GM18868 (cell line): ENCODE data around the gene EGFL8.
A peak's percentile ranks its signal among the peaks of the same experiment; 100 is the strongest.

Experiments
- ATAC-seq: cut with Tn5 transposase; IDR thresholded peaks from one replicate; pipeline ENCODE4 v1.9.1; 2021; ENCODE audit warnings: mild to moderate bottlenecking, moderate library complexity; ENCODE audit not compliant: unreplicated experiment

Gene EGFL8

DNA sequence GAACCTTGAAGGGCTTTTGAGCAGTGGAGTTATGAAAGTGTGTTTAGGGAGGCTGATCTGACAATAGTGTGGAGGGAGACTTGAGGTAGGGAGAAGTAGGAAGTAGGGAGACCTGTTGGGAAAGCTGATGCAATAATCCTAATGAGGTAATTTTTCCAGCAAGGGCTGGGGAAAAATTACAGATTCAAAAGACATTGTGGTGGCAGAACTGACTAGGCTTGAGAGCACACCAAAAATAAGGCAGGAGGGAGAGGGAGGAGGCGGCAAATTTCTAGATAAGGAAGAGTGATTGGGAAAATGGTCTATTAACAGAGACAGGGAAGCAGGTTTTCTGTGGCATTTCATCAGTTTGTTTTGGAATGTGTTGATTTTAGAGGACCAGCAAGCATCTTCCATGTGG is 18.1 kb upstream of the EGFL8 start:
- no peak for ATAC-seq

DNA sequence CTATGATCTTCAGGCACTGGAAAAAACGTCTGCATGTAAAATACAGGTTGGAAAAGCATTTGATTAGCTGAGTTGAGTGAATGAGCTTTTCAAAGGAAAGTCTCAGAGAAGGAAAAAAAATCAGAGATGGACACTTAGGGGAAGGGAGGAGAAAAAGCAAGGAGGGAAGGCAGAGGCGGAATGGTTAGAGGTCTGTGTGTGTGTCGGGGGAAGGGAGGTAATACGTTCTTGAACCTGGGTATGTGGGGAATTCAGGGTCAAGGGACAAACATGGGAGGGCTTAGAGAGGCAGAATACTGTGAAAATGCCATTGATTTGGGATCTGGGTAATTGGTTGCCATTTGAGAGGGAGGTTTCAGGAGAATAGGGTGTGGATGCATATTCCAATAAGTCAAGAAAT is 17.7 kb upstream of the EGFL8 start:
- no peak for ATAC-seq

DNA sequence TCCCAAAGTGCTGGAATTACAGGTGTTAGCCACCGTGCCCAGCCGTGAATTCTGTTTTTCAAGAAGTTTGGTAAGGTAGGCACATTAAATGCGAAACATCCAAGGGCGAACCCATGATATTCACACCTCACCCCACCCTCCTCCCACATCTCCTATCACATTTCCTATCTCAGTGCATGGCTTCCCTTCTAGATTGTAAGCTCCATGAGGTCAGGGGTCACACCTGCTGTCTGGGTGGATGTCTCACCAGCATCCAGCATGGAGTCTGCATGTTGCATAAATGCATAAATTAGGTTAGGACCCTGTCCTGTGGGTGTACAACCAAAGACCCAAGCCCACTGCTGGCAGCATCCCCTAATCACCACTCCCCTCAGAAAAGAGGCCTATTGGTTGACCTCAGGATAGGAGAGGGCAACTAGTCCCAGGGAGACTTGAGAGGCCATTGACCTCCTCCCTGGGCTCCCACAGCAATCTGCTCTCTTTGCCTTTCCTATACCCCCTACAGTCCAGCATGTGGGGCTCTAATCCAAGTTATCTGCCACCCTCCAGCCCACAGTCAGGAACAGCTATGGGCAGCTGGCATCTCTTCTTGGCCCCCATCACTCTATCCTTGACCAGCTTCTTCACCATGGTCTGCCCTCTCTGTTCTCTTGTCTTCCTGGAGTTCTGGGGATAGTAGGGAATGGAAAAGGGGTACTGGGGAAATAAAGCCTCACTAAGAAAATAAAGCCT is 16.8 kb upstream of the EGFL8 start:
- ATAC-seq, result no peak

DNA sequence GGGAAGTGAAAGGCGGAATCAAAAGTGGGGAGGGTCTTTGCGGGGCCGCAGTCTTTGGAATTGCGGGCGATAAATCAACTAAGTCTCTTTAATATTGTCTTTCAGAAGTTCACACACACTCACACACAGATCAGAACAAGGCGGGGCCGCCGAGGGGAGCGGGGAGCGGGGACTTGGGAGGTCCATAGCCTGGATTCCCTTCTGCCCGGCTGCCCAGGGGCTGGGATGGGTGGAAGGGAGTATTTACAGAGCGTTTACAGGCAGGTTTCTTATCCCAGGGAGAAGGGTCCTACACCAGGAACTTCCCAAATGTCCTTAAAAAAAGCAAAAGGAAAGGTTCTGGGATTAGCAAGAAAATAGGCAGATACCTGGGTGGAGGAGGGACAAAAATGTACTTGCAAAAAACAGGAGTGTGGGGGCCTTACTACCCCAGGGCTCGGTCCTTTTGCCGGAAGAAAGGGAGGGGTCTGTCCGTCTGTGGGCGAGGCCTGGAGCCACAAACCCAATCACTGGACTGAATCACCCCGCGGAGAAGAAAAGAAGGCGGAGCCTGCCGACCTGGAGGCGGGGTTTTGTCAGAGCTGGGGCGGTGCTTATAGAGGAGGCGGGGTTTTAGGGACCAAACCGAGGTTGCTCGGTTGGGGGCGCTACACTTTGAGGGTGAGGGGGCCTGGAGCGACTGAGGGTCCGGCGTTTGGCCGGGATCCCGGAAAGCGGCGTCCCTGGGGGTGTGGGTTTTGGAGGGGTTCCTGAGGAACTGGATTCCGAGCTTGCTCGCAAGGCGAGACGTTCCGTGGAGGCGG is 15.9 kb upstream of the EGFL8 start:
- no peak for ATAC-seq

DNA sequence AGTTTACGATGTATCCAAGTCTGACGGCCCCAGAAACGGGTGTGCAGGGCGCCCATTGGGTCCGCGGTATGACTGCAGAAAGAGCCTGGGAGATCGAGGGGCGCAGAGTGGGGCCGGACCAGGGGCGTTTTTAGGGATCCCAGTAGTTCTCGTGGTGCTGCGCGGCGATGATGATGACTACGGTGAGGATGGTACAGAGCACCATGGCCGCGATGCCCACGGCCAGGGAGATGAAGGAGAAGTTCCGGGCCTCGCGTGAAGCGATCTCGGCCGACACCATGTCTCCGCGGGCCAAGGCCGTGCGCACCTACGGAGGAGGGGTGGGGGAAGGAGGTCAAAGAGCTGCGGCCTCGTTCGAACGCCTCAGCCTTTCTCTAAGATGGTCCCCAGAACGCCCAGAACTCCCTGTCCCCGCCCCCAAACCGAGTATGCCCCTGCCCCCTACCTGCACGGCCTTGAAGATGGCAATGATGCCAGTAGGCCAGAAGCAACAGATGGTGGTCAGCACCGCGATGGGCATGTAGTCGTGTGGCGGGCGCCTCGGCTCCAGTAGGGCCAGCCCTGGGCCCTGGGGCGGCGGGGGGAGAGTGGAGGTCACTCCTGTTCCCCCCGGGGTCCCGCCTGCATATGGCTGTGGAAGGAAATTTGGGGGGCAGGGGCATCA is 15.2 kb upstream of the EGFL8 start:
- no peak for ATAC-seq

DNA sequence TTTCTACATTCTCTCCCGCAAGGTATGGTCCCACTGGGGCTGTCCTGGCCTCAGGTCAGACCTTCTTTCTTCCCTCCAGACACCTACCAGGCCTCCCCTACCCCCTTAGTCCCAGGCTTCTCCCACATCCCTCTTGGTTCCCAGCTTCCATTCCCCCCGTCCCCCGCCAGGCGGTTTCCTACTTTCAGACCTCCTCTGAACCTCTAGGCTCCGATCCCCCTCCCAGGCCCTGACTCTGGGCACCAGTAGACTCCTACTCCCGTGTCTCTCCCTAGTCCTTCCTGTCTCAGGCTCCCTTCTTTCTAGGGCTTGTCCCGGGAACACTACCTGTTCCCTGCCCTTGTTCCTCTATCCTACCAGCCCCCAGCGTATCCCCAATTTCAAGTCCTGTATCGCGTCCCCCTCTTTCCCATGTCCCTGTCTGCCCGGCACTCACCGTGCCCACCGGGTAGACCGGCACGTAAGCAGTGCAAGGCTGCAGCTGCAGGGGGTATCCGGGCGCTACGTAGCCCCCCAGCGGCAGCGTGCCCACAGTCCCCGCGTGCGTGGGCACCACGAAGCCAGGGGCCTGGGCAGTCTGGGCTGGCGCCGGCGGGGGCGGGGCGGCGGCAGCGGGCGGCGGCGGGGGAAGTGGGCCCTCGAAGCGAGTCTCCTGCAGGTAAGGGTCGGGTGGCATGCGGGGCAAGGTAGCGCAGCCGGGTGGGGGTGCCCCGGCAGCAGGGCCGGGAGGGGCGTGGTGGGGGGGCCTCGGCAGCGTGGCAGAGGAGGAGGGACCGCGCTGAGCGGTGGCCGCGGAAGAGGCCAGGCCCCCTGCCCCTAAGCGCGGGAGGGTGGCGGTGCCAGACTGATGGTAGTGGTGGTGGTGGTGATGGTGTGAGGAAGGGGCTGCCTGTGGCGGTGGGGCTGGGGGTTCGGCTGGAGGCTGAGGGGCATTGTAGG is 14.2 kb upstream of the EGFL8 start:
- ATAC-seq, result no peak

DNA sequence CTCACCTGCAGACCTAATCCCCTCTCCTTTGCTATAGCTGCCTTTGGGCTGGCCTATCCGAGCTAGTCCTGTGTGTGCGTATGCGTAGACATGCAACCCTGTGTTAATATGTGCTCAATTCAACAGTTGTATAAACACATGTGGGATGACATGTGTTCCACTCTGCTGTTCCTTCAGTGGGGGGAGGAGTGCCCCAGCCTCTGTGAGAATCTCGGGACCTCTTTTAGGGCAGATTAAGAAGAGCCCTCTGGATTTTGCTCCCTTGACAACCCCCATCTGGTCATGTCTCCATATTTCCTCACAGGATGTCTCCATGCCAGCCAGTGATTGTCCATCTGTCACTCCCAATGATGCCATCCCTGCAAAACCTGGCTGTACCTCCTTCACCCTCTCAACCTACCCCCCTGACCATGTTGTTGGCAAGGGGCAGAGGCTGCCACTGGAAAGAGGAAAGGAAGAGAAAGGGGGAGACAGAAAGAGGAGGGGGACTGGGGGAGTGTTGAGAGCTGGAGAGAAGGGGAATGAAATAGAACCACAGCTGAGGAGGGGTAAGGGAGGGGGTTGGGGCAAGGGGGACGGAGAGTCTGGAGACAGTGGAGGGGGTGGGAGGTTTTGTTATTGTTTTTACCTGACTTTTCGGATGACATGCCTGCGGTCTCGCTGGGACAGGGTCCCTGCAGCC is 13.1 kb upstream of the EGFL8 start:
- ATAC-seq, result no peak

DNA sequence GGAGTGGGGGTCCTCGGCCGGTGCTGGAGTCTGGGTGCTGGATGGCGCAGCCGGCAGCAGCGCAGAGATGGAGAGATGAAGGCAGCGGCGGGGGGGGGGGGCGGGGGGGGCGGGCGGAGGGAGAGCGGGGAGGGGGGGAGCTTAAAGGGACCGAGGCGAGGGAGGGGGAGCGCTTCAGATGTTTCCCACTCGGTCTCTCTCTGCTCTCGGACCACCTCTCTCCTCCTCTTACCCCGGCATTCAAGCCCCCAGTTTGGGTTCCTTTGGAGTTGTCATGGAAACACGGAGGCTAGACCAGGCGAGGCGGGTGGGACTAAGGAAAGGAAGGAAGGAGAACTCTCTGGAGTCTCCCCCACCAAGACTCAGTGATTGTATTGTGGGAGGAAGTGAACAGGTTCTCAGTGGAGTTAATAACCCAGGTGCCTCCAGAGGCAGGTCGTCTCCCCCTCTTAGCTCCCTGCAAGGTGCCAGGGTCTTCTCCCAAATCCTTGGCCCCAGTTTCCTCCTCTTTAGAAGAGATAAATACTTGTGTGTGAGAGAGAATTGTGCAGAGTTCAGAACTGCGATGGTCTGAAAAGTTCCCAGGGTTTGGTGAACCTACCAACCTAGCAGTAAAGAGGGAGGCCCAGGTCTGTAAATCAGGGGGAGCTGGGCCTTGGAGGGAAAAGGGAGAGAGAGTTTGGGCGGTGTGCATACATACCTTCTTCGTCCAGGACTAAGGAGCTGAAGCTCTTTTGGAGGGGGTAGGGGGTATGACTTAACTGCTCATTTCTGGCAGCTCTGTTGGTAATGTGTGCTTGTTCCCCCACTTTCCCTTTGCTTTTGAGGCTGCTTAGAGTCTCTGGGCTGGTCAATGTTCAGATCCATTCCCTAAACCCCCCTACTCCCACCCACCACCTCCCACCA is 12.3 kb upstream of the EGFL8 start, which contains the start of gene PRRT1:
PRRT1 (minus strand) TSS at position 77 of the 906 bp plus-strand sequence. CDS start 112 bp downstream, outside the sequence.
- ATAC-seq, result no peak

DNA sequence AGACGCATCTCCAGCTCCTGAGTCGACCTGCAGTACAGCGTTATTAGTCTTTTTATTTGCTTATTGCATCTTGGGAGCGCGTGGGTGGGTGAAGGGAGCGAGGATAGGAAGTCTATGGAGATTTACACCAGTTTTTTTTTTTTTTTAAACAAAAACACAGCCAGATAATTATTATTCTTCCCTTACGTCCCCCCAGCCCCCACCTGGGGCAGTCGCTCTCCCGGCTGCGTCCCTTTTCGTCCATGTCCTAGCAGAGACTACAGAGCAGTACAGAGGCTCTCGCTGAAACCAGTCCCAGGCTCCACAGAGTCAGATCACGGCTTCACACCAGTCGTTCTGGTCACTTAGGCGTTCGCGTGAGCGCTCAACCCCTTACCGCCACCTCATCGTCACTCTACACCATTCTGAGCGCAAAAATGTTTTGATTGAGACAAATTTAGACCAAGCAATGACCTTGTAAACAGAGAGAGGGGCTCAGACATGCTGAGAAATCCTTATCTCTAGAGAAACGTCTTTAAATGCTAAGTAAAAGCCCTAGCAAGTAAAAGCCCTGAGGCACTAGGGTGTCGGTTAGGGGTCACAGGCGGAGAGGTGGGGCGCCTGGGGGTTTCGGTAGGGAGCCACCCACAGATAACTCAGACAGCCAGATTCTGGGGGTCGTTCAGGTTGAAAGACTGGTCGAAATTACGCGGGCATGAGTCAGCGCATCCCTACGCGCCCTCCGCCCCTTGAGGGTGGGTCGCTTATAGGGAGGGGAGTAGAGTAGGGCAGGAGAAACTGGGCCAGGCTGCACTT is 11.4 kb upstream of the EGFL8 start:
- ATAC-seq, result no peak

DNA sequence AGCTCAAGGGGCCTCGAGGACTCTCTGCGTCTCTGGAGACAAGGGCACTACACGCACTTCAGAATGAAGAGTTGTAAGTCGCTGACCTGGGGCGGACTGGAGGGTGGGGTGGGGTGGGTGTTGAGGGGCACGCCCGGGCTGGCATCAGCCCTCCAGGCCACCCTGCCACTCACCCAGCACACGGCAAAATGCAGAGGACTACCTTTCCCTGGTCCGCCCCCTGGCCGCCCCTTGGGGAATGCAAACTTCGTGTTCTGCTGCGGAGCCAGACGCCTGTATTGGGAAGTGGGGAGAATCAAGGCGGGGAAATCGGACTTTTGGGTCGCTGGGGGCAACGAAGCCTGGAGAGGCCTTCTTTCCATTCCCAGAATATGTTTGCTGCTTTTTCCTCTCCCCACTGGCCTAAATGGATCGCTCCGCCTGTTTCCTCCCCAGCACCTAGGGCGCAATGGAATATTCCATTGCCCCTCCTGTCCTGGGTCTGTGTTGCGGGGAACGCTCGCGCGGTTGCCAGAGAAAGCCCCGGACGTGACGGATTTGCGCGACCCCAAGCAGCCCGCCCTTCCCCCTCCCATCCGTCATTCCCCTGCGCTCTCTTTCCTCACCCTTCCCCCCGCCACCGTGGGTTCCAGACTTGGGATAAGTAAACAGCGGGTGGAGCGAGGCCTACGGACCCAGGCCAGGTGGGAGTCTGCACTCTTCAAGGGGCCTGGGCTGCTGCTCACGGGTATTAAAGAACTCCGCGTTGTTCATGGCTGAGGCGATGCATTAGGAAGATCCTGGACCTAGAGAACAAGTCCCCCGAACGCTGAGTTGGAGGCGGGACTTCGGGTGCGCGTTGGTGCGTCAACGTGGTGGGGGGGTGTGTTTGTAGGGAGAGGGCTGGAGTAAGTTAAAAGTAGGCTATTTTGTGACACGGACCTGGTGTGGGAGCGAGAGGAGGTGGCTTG is 10.6 kb upstream of the EGFL8 start, which contains the start of gene PPT2:
PPT2 (plus strand) TSS at position 578 of the 950 bp plus-strand sequence. CDS start 454 bp downstream, outside the sequence.
- ATAC-seq, result peak; percentile 28

DNA sequence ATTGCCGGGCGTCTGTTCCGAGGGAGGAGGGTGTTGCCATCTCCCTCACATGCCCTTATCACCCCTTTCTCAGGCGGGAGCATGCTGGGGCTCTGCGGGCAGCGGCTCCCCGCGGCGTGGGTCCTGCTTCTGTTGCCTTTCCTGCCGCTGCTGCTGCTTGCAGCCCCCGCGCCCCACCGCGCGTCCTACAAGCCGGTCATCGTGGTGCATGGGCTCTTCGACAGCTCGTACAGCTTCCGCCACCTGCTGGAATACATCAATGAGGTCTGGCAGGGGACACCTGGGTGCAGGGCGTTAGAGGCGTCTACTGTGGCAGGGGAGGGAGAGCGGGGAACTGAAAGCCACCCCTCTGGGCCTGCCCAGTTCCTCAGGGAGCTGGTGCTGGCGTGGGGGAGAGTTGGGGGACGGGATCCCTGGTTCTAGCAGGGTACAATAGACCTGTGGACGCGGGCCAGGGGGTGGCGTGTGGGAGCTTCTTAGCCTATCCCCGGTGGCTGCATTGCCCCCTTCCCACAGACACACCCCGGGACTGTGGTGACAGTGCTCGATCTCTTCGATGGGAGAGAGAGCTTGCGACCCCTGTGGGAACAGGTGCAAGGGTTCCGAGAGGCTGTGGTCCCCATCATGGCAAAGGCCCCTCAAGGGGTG is 9.8 kb upstream of the EGFL8 start:
- peak; percentile 64 for ATAC-seq

DNA sequence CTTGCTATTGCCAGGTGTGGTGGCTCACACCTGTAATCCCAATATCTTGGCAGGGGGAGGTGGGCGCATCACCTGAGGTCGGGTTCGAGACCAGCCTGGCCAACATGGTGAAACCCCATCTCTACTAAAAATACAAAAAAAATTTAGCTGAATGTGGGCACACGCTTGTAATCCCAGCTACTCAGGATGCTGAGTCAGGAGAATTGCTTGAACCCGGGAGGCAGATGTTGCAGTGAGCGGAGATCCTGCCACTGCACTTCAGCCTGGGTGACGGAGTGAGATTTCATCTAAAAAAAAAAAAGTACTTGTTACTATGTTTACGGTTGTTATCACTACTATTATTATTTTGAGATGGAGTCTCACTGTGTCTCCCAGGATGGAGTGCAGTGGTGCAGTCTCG is 7.5 kb upstream of the EGFL8 start:
- ATAC-seq, result no peak

DNA sequence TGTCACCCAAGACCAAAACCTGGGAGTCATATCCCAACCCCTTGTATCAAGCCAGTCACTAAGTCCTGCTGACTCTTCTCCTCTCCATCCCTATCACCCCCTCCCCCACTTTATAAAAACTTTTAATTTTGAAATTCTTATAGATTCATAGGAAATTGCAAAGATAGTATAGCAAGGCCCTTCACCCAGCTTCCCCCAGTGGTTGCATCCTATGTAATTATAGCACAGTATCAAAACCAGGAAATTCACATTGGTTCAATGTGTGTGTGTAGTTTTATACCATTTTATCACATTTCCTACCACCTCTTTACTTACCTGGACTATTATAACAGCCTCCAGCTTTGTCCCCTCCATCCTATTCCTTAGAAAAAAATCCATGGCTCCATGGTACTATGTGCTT is 6.3 kb upstream of the EGFL8 start:
- no peak for ATAC-seq

DNA sequence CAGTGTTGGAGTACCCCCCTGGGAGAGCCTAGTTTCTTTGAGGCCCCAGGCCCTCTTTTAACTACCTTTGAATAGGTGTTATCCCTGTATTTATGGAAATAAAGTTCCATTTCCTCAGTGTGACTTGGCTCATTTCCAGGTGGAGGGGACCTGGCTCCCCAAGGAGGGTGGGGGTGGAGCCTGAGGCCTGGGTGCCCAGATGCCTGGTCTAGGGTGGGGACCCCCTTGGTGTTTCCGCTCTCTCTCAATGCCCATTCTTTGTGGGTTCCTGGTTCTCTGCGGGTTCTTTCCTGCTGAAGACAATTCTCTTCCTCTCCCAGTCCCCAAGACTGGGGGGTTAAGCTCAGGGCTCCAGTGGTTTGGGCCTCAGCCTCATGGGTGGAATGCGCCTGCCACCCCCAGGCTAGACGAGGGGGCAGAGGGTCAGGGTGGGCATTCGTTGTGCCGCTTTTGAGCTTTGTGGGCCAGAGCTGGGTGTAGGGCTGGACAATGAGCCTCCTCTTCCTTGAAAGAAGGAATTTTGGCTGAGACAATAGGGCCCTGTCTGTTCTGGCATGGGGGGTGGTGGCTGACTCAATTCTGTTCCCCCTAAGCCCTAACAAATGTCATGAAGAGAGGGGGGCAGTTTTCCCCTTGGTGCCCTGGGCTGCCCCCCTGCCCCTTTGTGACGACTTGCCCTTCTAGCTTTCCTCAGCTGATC is 686 bp upstream of the EGFL8 start:
- no peak for ATAC-seq

DNA sequence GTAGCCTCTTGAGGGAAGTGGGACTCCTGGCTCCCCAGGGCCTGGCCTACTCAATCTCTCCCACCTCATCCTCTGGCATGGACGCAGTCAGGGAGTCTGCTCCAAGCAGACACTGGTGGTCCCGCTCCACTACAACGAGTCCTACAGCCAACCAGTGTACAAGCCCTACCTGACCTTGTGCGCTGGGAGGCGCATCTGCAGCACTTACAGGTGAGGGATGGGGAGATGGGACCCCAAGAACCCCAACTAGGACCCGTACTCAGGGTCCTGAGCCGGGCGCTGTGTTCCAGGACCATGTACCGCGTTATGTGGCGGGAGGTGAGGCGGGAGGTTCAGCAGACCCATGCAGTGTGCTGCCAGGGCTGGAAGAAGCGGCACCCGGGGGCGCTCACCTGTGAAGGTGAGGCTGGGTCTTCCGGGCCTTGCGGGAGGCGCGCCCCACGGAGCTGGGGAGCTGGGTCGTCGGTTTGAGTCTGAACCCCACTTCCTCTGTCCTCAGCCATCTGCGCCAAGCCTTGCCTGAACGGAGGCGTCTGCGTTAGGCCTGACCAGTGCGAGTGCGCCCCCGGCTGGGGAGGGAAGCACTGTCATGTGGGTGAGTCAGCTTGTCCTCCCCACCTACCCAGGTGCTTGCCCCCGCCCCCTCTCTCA is 2.1 kb downstream of the EGFL8 start:
- no peak for ATAC-seq
